DND-41 (cell line): Measurements from ENCODE around the gene TLR6.

ENCODE experiments used
- ATAC-seq: fragments of 200-7000 bp; cut with Tn5 transposase; 3 replicates; pipeline ENCODE4 v1.9.1; 2021; ENCODE audit warnings: low read depth; ENCODE audit not compliant: insufficient read depth
- DNase-seq: peaks from one replicate; pipeline ENCODE4 v3.0.0-alpha.2; 2020
- H2AFZ ChIP-seq: 2 replicates; pipeline ENCODE4 v1.6.0; 2012; ENCODE audit warnings: low read depth, low read length
- H3K27ac ChIP-seq: 2 replicates; pipeline ENCODE4 v1.5.1; 2012; ENCODE audit warnings: low read length, inconsistent platforms
- H3K27me3 ChIP-seq: fragments of 200-600 bp; sonication (generic); 2 replicates; pipeline ENCODE4 v1.6.0; 2012; ENCODE audit warnings: low read length, mild to moderate bottlenecking, inconsistent platforms; ENCODE audit not compliant: insufficient read depth, poor library complexity
- H3K36me3 ChIP-seq: 2 replicates; pipeline ENCODE4 v1.5.1; 2012; ENCODE audit warnings: low read length, inconsistent platforms; ENCODE audit not compliant: insufficient read depth
- H3K4me1 ChIP-seq: 2 replicates; pipeline ENCODE4 v1.5.1; 2012; ENCODE audit warnings: mild to moderate bottlenecking, low read length; ENCODE audit not compliant: insufficient read depth
- H3K4me2 ChIP-seq: 2 replicates; pipeline ENCODE4 v1.6.0; 2012; ENCODE audit warnings: mild to moderate bottlenecking, moderate library complexity, low read length, inconsistent platforms; ENCODE audit not compliant: insufficient read depth
- H3K4me3 ChIP-seq, 2 experiments: fragments of 200-600 bp in 1 of 2; shearing (Covaris generic) in 1 of 2; 2 replicates each; pipeline ENCODE4 v1.5.1; 2012 to 2016; ENCODE audit warnings: inconsistent platforms in 2 of 2, low read length in 2 of 2, mild to moderate bottlenecking in 2 of 2, low read depth in 1 of 2, moderate library complexity in 1 of 2
- H3K79me2 ChIP-seq: 2 replicates; pipeline ENCODE4 v1.6.0; 2012; ENCODE audit warnings: low read length, inconsistent platforms; ENCODE audit not compliant: insufficient read depth
- H3K9ac ChIP-seq: 2 replicates; pipeline ENCODE4 v1.6.0; 2012; ENCODE audit warnings: low read depth, mild to moderate bottlenecking, inconsistent platforms, low read length, moderate library complexity
- H3K9me3 ChIP-seq: 2 replicates; pipeline ENCODE4 v1.5.1; 2012; ENCODE audit warnings: low read length, moderate library complexity, mild to moderate bottlenecking, inconsistent platforms; ENCODE audit not compliant: insufficient read depth, severe bottlenecking
- H4K20me1 ChIP-seq: 2 replicates; pipeline ENCODE4 v1.6.0; 2012; ENCODE audit warnings: low read length; ENCODE audit not compliant: insufficient read depth
- EZH2 ChIP-seq: IDR thresholded peaks from 3 replicates; pipeline ENCODE4 v1.6.1; 2012; ENCODE audit warnings: borderline replicate concordance, low read depth, mild to moderate bottlenecking, moderate library complexity, low read length, inconsistent platforms; ENCODE audit not compliant: severe bottlenecking
- TF ChIP-seq, protein P1 (sequence below): IDR thresholded peaks from 2 replicates; pipeline ENCODE4 v1.5.1; 2012; ENCODE audit warnings: borderline replicate concordance, low read length, moderate library complexity, mild to moderate bottlenecking; ENCODE audit not compliant: poor library complexity, severe bottlenecking; ENCODE audit errors: extremely low read depth

Gene TLR6

DNA sequence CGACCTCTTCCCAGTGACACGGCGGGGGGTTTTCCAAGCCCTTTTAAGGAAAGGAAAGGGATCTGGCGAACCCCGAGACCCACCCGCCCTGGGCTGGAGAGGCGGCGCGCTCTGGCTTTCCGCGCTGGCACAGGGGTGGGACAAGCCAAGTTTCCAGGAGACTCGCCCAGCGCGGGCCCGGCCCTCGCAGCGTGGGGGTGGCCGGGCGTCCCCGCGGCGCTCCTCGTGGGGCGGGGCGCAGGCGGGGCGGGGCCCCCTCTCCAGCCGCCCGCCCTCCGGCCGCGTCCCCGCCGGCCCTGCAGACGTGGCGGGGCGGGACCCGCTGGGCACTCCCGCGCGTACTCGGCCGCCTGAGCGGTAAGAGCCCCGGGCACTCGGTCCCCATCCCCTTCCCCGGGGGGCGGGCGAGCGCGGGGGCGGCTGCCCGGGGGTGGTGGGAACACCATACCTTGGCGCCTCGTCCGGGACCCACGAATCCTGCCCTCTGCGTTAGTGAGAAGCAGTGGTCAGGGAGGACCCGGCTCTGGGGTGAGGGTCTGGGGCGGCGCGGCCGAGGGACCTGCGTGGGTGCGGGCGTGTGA, 11.0 kb upstream of the TLR6 start, which contains the start of gene FAM114A1:
TSS of gene FAM114A1 (plus strand) at position 329 of the 581 bp plus-strand sequence. CDS start 10,273 bp downstream, outside the sequence.
- no peak for DNase-seq
- Histone ChIP-seq H3K4me1 (no peaks in the 10 kb centered on the region), H3K27me3 (no peaks in the 10 kb centered on the region), H3K27ac (no peak within 1 kb of the TSS), H3K79me2 (no peaks in the 10 kb centered on the region), H4K20me1 (no peaks in the 10 kb centered on the region), H3K9ac (no peak within 1 kb of the TSS), H3K36me3 (no peaks in the 10 kb centered on the region), H3K9me3 (no peaks in the 10 kb centered on the region), H2AFZ (no peak within 1 kb of the TSS), H3K4me2 (no peak within 1 kb of the TSS), H3K4me3 (no peak within 1 kb of the TSS)
- TF ChIP-seq, protein P1, sequence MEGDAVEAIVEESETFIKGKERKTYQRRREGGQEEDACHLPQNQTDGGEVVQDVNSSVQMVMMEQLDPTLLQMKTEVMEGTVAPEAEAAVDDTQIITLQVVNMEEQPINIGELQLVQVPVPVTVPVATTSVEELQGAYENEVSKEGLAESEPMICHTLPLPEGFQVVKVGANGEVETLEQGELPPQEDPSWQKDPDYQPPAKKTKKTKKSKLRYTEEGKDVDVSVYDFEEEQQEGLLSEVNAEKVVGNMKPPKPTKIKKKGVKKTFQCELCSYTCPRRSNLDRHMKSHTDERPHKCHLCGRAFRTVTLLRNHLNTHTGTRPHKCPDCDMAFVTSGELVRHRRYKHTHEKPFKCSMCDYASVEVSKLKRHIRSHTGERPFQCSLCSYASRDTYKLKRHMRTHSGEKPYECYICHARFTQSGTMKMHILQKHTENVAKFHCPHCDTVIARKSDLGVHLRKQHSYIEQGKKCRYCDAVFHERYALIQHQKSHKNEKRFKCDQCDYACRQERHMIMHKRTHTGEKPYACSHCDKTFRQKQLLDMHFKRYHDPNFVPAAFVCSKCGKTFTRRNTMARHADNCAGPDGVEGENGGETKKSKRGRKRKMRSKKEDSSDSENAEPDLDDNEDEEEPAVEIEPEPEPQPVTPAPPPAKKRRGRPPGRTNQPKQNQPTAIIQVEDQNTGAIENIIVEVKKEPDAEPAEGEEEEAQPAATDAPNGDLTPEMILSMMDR, result no peak
- no peak for TF ChIP-seq EZH2
- ATAC-seq, result no peak

GRCh38 chr4:38866973-38867477, 10.4 kb upstream of the TLR6 start:
- H3K36me3 ChIP-seq, result no peaks in the 10 kb centered on the region
- H3K9me3 ChIP-seq, result no peaks in the 10 kb centered on the region
- no peak overlapping the region for H3K4me2 ChIP-seq
- H3K4me1 ChIP-seq, result no peaks in the 10 kb centered on the region
- no peaks in the 10 kb centered on the region for H4K20me1 ChIP-seq
- H3K9ac ChIP-seq, result no peak overlapping the region
- no peaks in the 10 kb centered on the region for H3K79me2 ChIP-seq
- H2AFZ ChIP-seq, result no peak overlapping the region
- H3K27ac ChIP-seq, result no peak overlapping the region
- no peaks in the 10 kb centered on the region for H3K27me3 ChIP-seq
- ATAC-seq, result no peak
- no peak overlapping the region for H3K4me3 ChIP-seq
- DNase-seq, result no peak
- TF ChIP-seq, protein P1, result no peak
- TF ChIP-seq EZH2, result no peak

GRCh38 chr4:38865445-38865844, 8.8 kb upstream of the TLR6 start:
- Histone ChIP-seq H3K36me3 (no peaks in the 10 kb centered on the region), H3K79me2 (no peaks in the 10 kb centered on the region), H3K9me3 (no peaks in the 10 kb centered on the region), H3K9ac (no peak overlapping the region), H3K27me3 (no peaks in the 10 kb centered on the region), H3K27ac (no peak overlapping the region), H4K20me1 (no peaks in the 10 kb centered on the region), H3K4me2 (no peak overlapping the region), H3K4me3 (no peak overlapping the region), H3K4me1 (no peaks in the 10 kb centered on the region), H2AFZ (no peak overlapping the region)
- no peak for DNase-seq
- TF ChIP-seq, protein P1, result no peak
- TF ChIP-seq EZH2, result no peak
- no peak for ATAC-seq
